GM18526 (cell line): ENCODE data around the gene CLDN15.

Experiments
- POLR2A ChIP-seq: IDR thresholded peaks from 3 replicates; pipeline ENCODE4 v1.6.1; 2011; ENCODE audit not compliant: insufficient read length; ENCODE audit errors: extremely low read depth

CLDN15 gene, protein sequence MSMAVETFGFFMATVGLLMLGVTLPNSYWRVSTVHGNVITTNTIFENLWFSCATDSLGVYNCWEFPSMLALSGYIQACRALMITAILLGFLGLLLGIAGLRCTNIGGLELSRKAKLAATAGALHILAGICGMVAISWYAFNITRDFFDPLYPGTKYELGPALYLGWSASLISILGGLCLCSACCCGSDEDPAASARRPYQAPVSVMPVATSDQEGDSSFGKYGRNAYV

DNA sequence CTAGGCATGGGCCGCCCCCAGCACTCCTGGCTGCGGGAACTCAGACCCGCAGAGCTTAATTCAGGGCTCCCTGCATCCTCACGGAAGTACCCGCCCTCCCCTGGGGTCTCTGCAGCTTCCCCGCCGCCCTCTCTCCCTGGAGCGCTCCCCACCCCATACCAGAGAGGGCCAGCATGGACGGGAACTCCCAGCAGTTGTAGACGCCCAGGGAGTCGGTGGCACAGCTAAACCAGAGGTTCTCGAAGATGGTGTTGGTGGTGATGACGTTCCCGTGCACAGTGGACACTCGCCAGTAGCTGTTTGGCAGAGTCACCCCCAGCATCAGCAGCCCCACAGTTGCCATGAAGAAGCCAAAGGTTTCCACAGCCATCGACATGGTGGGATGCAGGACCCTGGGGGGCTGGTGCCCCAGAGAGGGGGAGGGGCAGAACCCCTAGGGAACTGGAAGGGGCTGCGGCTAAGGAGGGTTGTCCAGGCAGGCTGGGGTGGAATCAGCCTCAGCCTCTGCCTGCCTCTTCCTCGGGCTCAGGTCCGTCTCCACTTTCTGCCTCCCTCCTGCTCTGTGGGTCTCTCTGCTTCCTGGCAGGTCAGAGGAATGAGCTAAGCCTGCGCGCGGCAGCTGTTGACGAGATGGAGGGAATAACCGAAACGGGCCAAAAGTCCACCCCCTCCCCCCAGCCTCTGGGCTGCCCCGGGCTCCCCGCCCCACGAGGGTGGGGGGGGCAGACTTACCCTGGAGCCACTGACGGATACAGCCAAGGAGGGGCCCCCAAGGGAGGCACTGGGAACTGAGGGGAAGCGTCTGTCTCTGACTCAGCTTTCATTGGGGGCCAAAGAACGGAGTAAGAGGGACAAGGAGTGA lies at the start of gene CLDN15:
TSS of gene CLDN15 (minus strand) at position 597 of the 862 bp plus-strand sequence. CDS start at position 376, 221 bp downstream.
- TF ChIP-seq POLR2A: no peak

DNA sequence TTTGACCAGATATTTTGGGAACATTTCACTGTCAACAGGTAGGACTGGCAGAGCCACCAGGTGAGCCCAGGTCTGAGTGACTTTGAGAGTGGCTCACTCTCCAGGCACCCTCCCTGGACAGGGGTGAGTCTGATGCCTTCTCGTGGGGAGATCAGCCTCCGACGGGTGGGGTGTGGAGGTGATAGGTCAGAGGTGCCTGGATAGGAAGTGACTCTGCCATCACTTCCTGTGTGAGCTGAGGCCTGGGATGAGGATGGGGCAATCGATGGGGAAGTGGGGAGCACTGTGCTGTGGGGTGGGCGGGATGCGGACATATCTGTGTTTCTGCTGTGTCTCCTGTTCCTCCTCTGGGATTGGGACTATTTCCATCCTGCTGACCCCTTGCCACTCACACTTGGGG lies 49.4 kb upstream of the CLDN15 start:
- no peak for TF ChIP-seq POLR2A

DNA sequence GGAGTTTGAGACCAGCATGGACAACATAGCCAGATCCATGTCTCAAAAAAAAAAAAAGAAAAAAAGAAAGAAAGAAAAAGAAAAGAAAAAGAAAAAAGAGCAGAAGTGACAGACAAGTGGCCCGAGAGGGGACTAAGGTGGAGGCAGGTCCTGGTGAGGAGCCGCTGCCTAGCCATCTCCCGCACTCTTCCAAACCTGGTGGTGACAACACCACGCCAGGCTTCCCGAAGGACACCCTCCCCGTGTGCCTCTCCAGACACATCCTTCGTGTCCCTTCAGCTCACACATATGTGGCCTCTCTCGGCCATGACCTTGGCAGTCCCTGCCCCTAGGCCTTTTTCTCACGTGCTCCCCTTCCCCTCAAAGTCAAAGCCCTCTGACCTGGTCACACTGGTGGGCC lies 47.6 kb upstream of the CLDN15 start:
- no peak for TF ChIP-seq POLR2A

DNA sequence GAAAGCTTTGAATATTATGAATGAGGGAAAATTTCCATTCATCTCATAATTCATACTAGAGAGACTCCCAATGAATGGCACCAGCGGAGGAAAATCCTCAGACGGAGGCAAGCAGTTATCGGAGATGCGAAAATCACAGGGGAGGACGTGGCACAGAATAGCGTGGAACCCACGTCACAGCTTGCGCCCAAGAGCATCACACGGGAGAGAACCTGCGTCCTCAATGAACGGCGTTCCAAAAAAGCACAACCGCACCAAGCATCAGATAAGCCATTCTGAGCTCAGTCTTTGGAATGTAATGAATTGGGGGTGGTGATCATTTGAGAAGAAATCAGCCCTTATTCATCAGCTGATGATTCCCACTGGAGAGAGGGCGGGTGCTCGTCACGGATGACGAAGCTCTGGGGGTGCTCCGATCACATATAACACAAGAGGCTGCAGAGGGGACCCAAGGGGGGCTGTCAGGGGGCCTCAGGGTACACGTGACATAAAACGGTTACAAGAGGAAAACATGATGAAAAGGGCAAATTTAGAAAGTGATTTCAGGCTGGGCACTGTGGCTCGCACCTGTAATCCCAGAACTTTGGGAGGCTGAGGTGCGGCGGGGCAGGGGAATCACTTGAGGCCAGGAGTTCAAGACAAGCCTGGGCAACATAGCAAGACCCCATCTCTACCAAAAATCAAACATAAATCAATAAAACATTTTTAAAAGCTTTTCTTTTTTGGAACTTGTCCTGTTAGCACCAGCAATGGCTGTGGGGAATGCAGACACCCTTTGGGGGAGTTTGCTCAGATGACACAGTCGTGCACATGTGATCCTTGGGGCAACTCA lies 41.1 kb upstream of the CLDN15 start:
- TF ChIP-seq POLR2A: no peak

DNA sequence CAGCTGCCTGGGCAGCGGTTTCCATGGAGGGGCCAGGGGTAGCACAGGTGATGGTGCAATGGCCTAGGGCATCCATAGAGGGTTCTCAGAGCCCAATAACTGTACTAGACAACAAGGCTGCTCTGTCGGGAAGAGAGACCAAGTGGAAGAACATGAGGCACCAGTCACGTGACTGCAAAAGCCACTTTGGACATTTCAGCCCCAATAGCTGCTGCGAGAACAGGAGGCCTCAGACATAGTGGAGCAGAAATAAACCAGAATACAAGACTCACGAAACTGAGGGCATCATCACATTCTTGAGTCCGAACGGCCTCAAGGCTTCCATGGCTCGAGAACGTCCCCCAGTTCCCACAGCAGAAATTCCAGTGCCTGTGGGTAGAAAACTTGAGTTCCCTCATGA lies 39.6 kb upstream of the CLDN15 start:
- no peak for TF ChIP-seq POLR2A

DNA sequence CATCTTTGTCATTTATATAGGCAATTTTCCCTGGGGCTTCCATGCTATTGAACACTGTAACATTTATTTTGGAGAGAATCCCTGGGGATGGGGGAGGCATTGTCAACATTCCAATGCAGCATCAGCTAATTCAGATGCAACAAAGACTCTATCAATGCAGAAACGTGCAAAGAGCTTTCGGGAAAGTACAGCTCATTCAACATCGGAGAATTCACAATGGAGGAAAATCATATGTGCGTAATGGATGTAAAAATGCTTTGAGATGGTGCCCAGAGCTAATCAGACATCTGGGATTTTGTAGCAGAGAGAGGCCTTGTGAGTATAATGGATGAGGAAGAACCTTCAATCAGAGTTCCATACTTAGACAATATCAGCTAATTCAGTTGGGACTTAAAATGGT lies 35.6 kb upstream of the CLDN15 start:
- TF ChIP-seq POLR2A: no peak

DNA sequence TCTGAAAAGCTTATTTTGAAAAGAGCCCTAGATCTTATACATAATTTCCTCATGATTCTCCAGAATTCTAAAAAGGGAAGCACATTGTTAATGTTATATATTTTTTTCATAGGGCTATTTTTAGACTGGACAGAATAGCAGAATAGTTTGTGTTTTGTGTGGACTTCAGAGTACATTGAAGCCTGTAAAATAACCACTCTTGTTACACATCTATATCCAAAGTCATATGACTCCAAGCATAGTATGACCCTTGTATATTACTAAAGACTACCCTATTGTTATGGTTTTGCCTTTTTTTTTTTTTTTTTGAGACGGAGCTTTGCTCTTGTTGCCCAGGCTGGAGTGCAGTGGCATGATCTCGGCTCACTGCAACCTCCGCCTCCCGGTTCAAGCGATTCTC lies 33.4 kb upstream of the CLDN15 start:
- no peak for TF ChIP-seq POLR2A

DNA sequence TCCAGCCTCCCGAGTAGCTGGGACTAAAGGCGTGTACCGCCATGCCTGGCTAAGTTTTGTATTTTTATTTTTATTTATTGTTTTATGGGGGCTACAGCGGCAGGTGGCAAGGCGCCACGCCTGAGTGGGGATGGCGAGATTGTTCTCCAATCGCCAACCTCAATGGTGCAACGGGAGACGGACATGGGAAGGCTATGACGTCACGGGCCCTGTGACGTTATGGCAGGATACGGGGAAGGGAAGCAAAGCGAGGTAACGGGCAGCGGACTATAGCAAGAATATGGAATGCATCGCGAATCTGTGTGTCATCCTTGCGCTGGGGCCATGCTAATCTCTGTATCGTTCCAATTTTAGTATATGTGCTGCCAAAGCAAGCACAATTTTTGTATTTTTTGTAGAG lies 32.1 kb upstream of the CLDN15 start:
- no peak for TF ChIP-seq POLR2A

DNA sequence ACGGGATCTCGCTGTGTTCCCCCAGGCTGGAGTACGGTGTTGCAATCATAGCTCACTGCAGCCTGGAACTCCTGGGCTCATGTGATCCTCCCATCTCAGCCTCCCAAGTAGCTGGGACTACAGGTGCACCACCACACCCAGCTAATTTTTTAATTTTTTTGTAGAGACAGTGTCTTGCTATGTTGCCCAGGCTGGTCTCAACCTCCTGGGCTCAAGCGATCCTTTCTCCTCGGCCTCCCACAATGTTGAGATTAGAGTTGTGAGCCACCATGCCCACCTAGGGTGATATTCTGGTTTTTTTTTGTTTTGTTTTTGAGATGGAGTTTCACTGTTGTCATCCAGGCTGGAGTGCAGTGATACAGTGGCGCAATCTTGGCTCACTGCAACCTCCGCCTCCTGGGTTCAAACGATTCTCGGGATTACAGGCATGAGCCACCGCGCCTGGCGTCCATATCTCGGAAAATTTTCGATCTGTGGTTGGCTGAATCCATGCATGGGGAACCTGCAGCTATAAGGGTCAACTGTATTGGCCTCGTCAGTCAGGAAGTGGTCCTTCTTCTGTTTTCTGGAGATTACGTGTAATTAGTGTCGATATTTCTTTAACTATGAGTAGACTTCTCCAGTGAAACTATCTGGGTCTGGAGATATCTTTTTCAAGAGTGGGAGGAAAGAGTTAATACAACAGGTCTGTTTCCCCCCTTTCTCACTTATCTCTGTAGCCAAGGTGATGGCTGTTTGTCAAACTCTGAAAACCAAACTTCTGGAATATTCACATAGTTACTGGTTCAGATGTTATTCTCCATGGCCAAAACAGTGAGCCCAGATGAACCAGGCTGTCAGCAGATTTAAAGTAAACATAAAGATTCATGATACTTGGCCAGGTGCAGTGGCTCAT lies 28.3 kb upstream of the CLDN15 start:
- TF ChIP-seq POLR2A: no peak

DNA sequence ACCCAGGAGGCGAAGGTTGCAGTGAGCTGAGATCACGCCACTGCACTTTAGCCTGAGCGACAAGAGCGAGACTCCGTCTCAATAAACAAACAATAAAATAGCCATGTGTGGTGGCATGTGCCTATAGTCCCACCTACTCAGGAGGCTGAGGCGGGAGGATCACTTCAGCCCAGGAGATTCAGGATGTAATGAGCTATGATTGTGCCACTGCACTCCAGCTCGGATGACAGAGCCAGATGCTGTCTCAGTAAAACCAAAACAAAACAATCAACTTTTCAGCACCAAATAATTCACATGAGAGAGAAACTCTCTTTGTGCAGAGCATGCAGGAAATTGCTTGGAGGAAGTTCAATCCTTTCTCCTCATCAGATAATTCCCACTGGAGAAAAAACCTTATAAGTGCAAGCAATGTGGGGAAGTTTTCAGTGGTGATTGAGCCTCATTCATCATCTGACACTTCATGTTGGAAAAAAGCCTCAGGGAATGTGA lies 20.7 kb upstream of the CLDN15 start:
- TF ChIP-seq POLR2A: no peak

DNA sequence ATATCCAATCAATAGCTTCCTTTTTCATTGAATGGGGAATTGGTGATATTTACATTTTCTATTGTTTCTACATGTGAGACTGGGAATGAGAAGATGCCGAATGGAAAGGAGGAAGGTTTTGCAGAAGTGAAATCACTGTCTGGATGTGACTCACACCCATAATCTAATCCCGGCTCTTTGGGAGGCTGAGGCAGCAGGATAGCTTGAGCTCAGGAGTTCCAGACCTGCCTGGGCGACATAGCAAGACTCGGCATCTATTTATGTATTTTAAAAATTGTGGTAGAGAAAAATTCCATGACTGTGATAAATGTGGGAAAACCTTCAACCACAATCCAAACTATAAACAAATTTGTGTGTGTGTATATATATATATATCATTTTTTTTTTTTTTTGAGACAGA lies 18.2 kb upstream of the CLDN15 start:
- TF ChIP-seq POLR2A: no peak

DNA sequence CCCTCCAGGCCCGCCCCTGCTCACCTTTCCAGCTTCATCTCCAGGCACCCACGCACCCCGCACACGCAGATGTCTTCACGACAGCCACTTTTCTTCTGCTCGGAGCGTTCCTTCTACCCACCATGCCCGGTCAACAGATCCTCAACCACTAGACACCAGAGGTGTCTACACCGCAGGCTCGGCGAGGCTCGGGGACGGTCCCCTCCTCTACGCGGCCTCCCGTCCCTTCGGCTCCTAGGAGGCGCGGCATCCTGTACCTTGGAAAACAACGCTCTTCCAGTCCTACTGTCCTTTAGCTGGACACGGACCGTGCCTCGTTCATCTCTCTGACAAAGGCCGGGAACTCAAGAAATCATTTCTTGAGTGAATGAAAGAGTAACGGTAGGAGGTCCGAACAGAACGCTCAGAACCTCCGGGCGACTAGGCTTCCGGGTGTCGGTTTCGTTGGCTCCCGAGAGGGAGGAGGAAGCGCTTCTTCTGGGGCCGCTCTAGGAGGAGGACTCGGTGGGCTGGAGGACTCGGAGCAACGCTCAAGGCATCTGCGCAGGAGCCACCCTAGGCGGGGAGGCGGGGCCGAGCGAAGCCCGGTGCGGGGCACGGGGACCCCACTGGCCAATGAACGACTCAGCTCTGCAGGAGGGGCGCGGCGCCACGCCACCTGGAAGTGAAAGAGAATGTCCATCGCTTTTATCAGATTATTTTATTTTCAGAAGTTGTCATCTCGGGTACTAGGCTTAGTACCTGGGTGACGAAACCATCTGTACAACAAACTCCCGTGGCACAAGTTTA lies 14.5 kb upstream of the CLDN15 start:
- TF ChIP-seq POLR2A: peak; percentile 62

DNA sequence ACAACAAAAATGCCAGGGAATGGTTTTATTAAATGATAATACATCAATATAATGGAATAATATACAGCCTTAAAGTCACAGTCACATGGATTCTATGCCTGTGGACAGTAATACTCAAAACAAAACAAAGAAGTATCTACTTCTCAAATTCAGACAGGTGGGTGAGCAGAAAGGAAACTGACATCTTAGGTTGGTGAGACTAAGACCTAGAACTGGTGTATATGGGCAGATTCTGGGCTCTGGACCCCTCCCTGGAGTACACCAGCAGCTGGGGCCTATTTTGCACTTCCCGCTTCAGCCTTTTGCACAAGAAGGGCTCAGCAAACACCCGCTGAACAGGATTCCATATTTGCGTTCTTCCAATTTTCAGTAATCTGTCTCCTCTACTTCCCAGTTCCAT lies 12.7 kb upstream of the CLDN15 start:
- no peak for TF ChIP-seq POLR2A

DNA sequence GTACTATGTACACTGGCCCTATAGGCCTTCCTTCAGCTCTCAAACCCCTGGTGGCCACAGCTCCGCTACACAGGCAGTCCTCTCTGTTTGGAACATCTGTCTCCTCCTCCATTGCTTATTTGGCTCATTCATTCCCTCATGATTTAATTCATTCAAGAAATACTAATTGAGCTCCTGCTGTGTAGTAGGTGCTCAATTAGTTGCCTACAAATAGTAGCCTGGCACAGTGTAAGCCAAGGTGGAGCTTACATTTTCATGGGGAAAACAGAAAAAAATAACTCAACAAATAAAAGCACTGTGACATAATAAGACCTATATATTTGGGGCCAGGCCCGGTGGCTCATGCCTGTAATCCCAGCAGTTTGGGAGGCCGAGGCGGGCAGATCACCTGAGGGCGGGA lies 10.7 kb upstream of the CLDN15 start:
- no peak for TF ChIP-seq POLR2A
